Uterus (tissue), 4 donors: ENCODE results near the gene TASP1. TPM values are rescaled to one million over a fixed set of nuclear protein-coding genes. Genes with fewer than 3 reads are reported as not detected.

Source experiments
- DNase-seq, 2 donors: peaks; one replicate each; pipeline ENCODE4 v3.0.0-alpha.2; 2019 to 2020
- H3K27ac ChIP-seq, 2 donors: fragments of 200-600 bp; sonication (generic); 1 replicate in 1 of 2; 2 replicates in 1 of 2; pipeline ENCODE4 v1.5.1; 2016 to 2018
- H3K27me3 ChIP-seq, 2 donors: fragments of 200-600 bp; sonication (generic); one replicate each; pipeline ENCODE4 v1.5.1; 2018 to 2019; ENCODE audit warnings: control low read depth in 1 of 2
- H3K36me3 ChIP-seq, 2 donors: fragments of 200-600 bp; sonication (generic); one replicate each; pipeline ENCODE4 v1.5.1; 2019; ENCODE audit warnings: control low read depth in 1 of 2
- H3K4me1 ChIP-seq, 2 donors: fragments of 200-600 bp; sonication (generic); one replicate each; pipeline ENCODE4 v1.5.1; 2018 to 2019; ENCODE audit warnings: control low read depth in 1 of 2
- H3K4me3 ChIP-seq, 2 donors: fragments of 200-600 bp; sonication (generic); 1 replicate in 1 of 2; 2 replicates in 1 of 2; pipeline ENCODE4 v1.5.1; 2018 to 2019; ENCODE audit warnings: mild to moderate bottlenecking in 1 of 2
- H3K9me3 ChIP-seq, 2 donors: fragments of 200-600 bp; sonication (generic); one replicate each; pipeline ENCODE4 v1.5.1; 2019; ENCODE audit warnings: control low read depth in 1 of 2
- CTCF ChIP-seq, 4 experiments: fragments of 200-600 bp in 2 of 4; fragments of 450-650 bp in 2 of 4; sonication (generic) in 2 of 4; IDR thresholded peaks; one replicate each; pipeline ENCODE4 v1.5.1; 2016 to 2019; ENCODE audit warnings: antibody characterized with exemption in 4 of 4, mild to moderate bottlenecking in 2 of 4, moderate library complexity in 1 of 4
- POLR2A ChIP-seq, 2 donors: fragments of 450-650 bp; IDR thresholded peaks; one replicate each; pipeline ENCODE4 v1.6.1; 2016; ENCODE audit warnings: antibody characterized with exemption in 2 of 2, mild to moderate bottlenecking in 1 of 2, moderate library complexity in 1 of 2
- intact Hi-C: fragments of 100-400 bp; cut with DNase I; formaldehyde crosslinking; loops from one replicate; pipeline ENCODE4 v1.15.1; 2023; ENCODE audit warnings: low total_unique reads
- total RNA-seq, 4 donors: library from RNA; depleted of rRNA in 3 of 4; stranded (reverse); fragments of >200 nt in 3 of 4; gene quantifications; one replicate each; pipeline versions ENCODE4 v1.1.0 to v1.2.4, GENCODE V29; 2014 to 2023
- donor health status: DM: yes; HTN: yes; CAD: no.

TASP1 gene
- total RNA-seq, 4 donors from 2014 or later = 1.3 to 34.4 (median 24.4) TPM

DNA sequence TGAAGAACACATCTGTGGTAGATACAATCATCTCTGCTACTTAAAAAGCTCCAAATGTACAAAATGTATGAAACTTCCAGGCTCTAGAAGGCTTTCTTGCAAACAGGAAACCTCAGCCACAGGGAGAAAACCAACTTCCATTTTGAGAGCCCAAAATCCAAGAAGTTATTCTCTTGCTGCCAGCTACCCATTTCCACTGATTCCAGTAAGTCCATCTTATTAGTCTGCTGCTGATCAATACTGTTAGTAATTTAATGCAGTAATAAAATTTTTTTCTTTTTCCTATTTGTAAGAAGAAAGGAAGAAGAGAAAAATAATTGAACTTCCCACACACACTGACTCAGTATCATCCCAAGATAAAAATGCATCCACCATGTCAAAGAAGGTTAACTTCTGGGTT lies 169.5 kb downstream of the TASP1 start:
- Histone ChIP-seq H3K4me3 (no peak overlapping the region), H3K4me1 (no peaks in the 10 kb centered on the region), H3K9me3 (no peaks in the 10 kb centered on the region), H3K27me3 (no peaks in the 10 kb centered on the region), H3K36me3 (no peaks in the 10 kb centered on the region), H3K27ac (no peak overlapping the region)
- intact Hi-C loops = no loop called here
- no peak for DNase-seq
- TF ChIP-seq CTCF (IDR thresholded peaks at IDR 0.05) (no peak), POLR2A (IDR thresholded peaks at IDR 0.05) (no peak)

DNA sequence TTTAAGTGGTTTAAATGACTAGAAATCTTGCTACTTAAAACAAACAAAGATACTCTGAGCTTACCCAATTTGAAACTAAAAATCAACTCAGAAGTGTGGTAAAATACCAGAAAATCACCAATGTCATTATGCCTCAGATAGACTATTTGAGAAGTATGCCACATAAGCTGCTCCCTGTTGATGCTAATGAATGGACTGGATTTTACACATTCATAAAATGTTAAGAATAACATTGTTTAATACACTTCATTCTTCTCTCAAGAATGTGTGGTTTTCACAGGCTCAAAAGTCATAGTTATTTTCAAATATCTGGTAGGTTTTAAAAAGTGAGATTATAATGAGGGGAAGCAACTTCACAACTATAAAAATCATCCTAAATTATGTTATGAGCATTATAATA lies 170.6 kb downstream of the TASP1 start:
- intact Hi-C loops = no loop called here
- no peak for TF ChIP-seq POLR2A (IDR thresholded peaks at IDR 0.05)
- no peak for TF ChIP-seq CTCF (IDR thresholded peaks at IDR 0.05)
- H3K36me3 ChIP-seq = no peaks in the 10 kb centered on the region
- H3K27ac ChIP-seq = no peak overlapping the region
- no peak overlapping the region for H3K4me3 ChIP-seq
- no peak for DNase-seq
- no peaks in the 10 kb centered on the region for H3K4me1 ChIP-seq
- H3K9me3 ChIP-seq = no peaks in the 10 kb centered on the region
- H3K27me3 ChIP-seq = no peaks in the 10 kb centered on the region

DNA sequence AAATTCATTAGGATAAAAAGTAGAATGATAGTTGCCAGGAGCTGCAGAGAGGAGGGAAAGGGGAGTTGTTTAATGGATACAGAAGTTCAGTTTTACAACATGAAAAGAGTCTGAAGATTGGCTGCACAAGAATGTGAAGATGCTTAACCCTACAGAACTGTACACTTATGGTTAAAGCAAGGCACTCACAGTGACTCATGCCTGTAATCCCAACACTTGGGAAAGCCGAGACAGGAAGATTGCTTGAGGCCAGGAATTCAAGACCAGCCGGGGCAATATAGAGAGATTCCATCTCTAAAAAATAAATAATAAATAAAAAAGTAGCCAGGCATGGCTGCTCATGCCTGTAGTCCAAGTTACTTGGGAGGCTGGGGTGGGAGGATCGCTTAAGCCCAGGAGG lies 174.0 kb downstream of the TASP1 start:
- H3K27me3 ChIP-seq = no peaks in the 10 kb centered on the region
- no peaks in the 10 kb centered on the region for H3K4me1 ChIP-seq
- H3K36me3 ChIP-seq = no peaks in the 10 kb centered on the region
- H3K27ac ChIP-seq = no peak overlapping the region
- no peak for DNase-seq
- TF ChIP-seq POLR2A (IDR thresholded peaks at IDR 0.05) = no peak
- no peak for TF ChIP-seq CTCF (IDR thresholded peaks at IDR 0.05)
- no peaks in the 10 kb centered on the region for H3K9me3 ChIP-seq
- intact Hi-C loops = no loop called here
- H3K4me3 ChIP-seq = no peak overlapping the region

GRCh38 chr20:13461849-13462458 lies 176.8 kb downstream of the TASP1 start:
- intact Hi-C loops = no loop called here
- no peak for TF ChIP-seq POLR2A (IDR thresholded peaks at IDR 0.05)
- TF ChIP-seq CTCF (IDR thresholded peaks at IDR 0.05) = no peak
- Histone ChIP-seq H3K36me3 (no peaks in the 10 kb centered on the region), H3K27ac (no peak overlapping the region), H3K27me3 (no peaks in the 10 kb centered on the region), H3K9me3 (no peaks in the 10 kb centered on the region), H3K4me1 (no peaks in the 10 kb centered on the region), H3K4me3 (no peak overlapping the region)
- DNase-seq = no peak

DNA sequence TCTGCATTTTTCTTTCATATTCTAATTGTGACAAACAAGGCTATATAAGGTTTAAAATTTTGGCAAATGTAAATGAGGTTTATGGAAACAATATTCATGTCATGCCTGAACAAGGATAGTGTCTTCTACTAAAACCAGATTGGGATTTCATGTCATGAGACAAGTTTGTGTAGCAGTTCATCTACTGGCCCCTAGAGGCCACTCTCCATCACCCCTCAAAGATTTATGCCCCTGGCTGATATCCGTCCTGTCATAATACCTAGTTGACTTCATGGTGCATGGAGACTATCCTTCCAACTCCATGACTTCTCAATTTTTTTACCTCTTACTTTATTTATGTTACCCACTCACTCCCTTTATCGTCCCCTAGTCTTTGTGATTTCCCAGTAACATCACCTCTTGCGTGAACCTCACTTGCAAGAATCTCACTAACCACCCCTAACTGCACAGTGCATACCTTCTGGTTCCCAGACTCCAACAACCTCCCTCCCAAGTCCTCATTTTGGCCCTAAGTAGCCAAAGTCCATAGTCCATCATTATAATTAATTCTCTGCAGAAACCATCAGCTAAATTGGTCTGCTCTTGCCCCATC lies 179.8 kb downstream of the TASP1 start:
- H3K9me3 ChIP-seq = no peaks in the 10 kb centered on the region
- intact Hi-C loops = no loop called here
- TF ChIP-seq CTCF (IDR thresholded peaks at IDR 0.05) = peak in 2 of 4 experiments; percentile 9 to 15
- TF ChIP-seq POLR2A (IDR thresholded peaks at IDR 0.05) = no peak

More for the DNA sequence above, 179.8 kb downstream of the TASP1 start:
- DNase-seq = no peak
- no peak overlapping the region for H3K27ac ChIP-seq
- no peak overlapping the region for H3K4me3 ChIP-seq
- no peaks in the 10 kb centered on the region for H3K27me3 ChIP-seq
- H3K4me1 ChIP-seq = no peaks in the 10 kb centered on the region
- no peaks in the 10 kb centered on the region for H3K36me3 ChIP-seq
